MM.1S (cell line): ENCODE measurements around the gene CRYBA4.

Source experiments
- DNase-seq: peaks from one replicate; pipeline ENCODE4 v3.0.0-alpha.2; 2015
- H2AFZ ChIP-seq: fragments of 300-600 bp; sonication (generic); 2 replicates; pipeline ENCODE4 v1.6.0; 2016; ENCODE audit warnings: antibody characterized with exemption, low read length
- H3F3A ChIP-seq: fragments of 300-600 bp; sonication (generic); 2 replicates; pipeline ENCODE4 v1.6.1; 2016; ENCODE audit warnings: mild to moderate bottlenecking, antibody characterized with exemption, low read length, moderate library complexity, mixed read lengths; ENCODE audit not compliant: insufficient read depth
- H3K27ac ChIP-seq: fragments of 300-600 bp; sonication (generic); 2 replicates; pipeline ENCODE4 v1.5.1; 2016; ENCODE audit warnings: mild to moderate bottlenecking, low read length
- H3K27me3 ChIP-seq: fragments of 300-600 bp; sonication (generic); replicated peaks from 2 replicates; pipeline ENCODE4 v1.6.0; 2016; ENCODE audit warnings: low read length; ENCODE audit not compliant: insufficient read depth
- H3K36me3 ChIP-seq: fragments of 300-600 bp; sonication (generic); replicated peaks from 2 replicates; pipeline ENCODE4 v1.6.1; 2016; ENCODE audit warnings: mild to moderate bottlenecking, low read length, mixed read lengths; ENCODE audit not compliant: insufficient read depth
- H3K4me1 ChIP-seq: fragments of 300-600 bp; sonication (generic); 2 replicates; pipeline ENCODE4 v1.6.1; 2016; ENCODE audit warnings: low read length, mixed read lengths
- H3K4me2 ChIP-seq: fragments of 300-600 bp; sonication (generic); 2 replicates; pipeline ENCODE4 v1.6.0; 2016; ENCODE audit warnings: low read depth, low read length
- H3K4me3 ChIP-seq: fragments of 300-600 bp; sonication (generic); 2 replicates; pipeline ENCODE4 v1.5.1; 2016; ENCODE audit warnings: low read length, mixed read lengths
- H3K79me2 ChIP-seq: fragments of 300-600 bp; sonication (generic); 2 replicates; pipeline ENCODE4 v1.6.1; 2016; ENCODE audit warnings: mixed run types, low read length, mixed read lengths
- H3K9ac ChIP-seq: fragments of 300-600 bp; sonication (generic); 2 replicates; pipeline ENCODE4 v1.6.1; 2016; ENCODE audit warnings: low read length, mixed read lengths
- H3K9me2 ChIP-seq: fragments of 300-600 bp; sonication (generic); replicated peaks from 2 replicates; pipeline ENCODE4 v1.6.1; 2016; ENCODE audit warnings: mild to moderate bottlenecking, low read length, mixed read lengths; ENCODE audit not compliant: insufficient read depth
- H3K9me3 ChIP-seq: fragments of 300-600 bp; sonication (generic); replicated peaks from 2 replicates; pipeline ENCODE4 v1.6.1; 2016; ENCODE audit warnings: mild to moderate bottlenecking, low read length, mixed read lengths; ENCODE audit not compliant: insufficient read depth
- H4K20me1 ChIP-seq: fragments of 300-600 bp; sonication (generic); 2 replicates; pipeline ENCODE4 v1.6.1; 2016; ENCODE audit warnings: mild to moderate bottlenecking, low read length, moderate library complexity, mixed read lengths; ENCODE audit not compliant: insufficient read depth
- EZH2 ChIP-seq: fragments of 300-600 bp; sonication (generic); optimal IDR thresholded peaks from 2 replicates; pipeline ENCODE3; 2017; ENCODE audit warnings: low read depth, mild to moderate bottlenecking, antibody characterized with exemption, low read length, mixed read lengths
- EZH2phosphoT487 ChIP-seq: fragments of 300-600 bp; sonication (generic); IDR thresholded peaks from 2 replicates; pipeline ENCODE4 v1.6.1; 2018; ENCODE audit warnings: antibody characterized with exemption, low read length
- TF ChIP-seq, protein P1 (sequence below): fragments of 300-600 bp; sonication (generic); IDR thresholded peaks from 2 replicates; pipeline ENCODE4 v1.5.1; 2016; ENCODE audit warnings: antibody characterized with exemption, low read length, mixed read lengths

Gene CRYBA4

DNA sequence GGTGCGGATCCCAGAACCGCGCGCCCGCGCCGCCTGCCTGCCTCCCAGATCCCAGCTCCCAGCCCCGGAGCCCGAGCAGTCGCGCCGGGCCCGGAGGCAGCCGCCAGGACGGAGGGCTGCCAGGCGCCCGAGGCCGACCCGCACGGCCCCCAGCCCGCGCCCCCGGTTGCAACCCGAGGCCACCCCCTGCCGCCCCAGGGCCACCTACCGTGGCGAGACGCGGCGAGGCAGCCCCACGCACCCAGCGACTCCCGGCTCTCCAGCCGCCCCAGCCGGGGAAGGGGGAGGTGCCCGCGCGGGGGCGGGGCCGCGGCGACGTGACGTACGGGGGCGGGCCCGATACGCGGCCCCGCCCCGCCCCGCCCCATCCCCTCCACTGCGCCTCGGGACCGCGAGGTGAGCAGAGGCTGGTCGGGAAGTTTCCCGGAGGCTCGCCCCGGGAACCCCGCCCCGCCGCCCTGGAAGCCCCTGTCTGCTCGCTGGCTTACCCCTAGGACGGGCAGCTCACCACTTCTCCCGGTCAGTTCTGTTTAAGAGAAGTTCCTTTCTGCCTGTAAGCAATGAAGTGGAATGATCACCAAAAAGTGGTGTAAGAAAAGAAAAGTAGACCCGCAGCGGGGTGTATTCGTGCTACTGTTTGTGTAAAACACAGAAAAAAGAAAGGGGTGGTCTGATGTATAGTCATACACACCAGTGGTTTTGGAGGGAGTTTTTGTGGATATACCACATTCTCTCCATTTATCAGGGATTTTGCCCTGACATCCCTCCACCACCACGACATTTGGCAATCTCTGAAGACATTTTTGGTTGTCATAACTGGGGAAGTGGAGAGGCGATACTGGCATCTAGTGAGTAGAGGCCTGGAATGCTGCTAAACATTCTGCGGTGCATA lies 31.7 kb upstream of the CRYBA4 start, which contains the start of gene TPST2:
TPST2 (minus strand) TSS at position 288 of the 892 bp plus-strand sequence. CDS start 48,502 bp downstream, outside the sequence.
- H3K79me2 ChIP-seq = peaks cover 47% of the 10 kb centered on the region
- peak within 1 kb of the TSS; percentile 94 for H3K4me2 ChIP-seq
- H3K4me1 ChIP-seq = peaks cover 60% of the 10 kb centered on the region
- H3K4me3 ChIP-seq = peak within 1 kb of the TSS; percentile 76
- no peak within 1 kb of the TSS for H2AFZ ChIP-seq
- peak within 1 kb of the TSS; percentile 93 for H3K27ac ChIP-seq
- no peaks in the 10 kb centered on the region for H3K36me3 ChIP-seq
- H3K9me2 ChIP-seq = no peaks in the 10 kb centered on the region
- peak; percentile 82 for DNase-seq
- no peak for TF ChIP-seq EZH2
- TF ChIP-seq, protein P1, sequence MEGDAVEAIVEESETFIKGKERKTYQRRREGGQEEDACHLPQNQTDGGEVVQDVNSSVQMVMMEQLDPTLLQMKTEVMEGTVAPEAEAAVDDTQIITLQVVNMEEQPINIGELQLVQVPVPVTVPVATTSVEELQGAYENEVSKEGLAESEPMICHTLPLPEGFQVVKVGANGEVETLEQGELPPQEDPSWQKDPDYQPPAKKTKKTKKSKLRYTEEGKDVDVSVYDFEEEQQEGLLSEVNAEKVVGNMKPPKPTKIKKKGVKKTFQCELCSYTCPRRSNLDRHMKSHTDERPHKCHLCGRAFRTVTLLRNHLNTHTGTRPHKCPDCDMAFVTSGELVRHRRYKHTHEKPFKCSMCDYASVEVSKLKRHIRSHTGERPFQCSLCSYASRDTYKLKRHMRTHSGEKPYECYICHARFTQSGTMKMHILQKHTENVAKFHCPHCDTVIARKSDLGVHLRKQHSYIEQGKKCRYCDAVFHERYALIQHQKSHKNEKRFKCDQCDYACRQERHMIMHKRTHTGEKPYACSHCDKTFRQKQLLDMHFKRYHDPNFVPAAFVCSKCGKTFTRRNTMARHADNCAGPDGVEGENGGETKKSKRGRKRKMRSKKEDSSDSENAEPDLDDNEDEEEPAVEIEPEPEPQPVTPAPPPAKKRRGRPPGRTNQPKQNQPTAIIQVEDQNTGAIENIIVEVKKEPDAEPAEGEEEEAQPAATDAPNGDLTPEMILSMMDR = no peak
- TF ChIP-seq EZH2phosphoT487 = no peak
- peaks cover 67% of the 10 kb centered on the region for H3F3A ChIP-seq
- peaks cover 3% of the 10 kb centered on the region; the same call in 1 of the 2 replicates for H4K20me1 ChIP-seq
- no peaks in the 10 kb centered on the region for H3K27me3 ChIP-seq
- no peaks in the 10 kb centered on the region for H3K9me3 ChIP-seq
- peak within 1 kb of the TSS; percentile 98 for H3K9ac ChIP-seq

DNA sequence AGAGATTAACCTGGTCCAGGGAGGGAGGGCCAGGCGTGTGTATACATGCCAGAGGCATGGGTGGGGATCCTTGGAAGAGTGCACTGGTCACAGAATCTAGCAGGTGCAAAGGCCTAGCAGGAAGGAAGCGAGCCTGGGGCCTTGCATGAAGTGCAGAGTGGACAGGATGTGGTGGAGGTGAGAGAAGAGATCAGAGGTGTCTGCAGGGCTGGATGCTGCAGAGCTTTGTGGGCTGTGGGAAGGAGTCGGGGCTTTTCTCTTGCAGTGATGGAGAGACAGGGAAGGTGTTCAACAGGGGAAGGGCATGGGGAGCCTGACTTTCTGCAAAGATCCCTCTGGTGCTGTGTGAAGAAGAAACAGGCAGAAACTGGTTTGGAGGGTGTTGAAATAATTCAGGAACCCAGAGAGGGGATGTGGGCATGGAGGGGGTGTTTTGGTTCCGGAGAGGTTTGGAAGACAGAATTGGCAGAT lies 29.3 kb upstream of the CRYBA4 start:
- no peaks in the 10 kb centered on the region for H4K20me1 ChIP-seq
- DNase-seq = peak; percentile 96
- peaks cover 59% of the 10 kb centered on the region for H3K4me1 ChIP-seq
- peaks cover 23% of the 10 kb centered on the region for H3K79me2 ChIP-seq
- peak overlapping the region; percentile 71 for H3K4me2 ChIP-seq
- H3K9me3 ChIP-seq = no peaks in the 10 kb centered on the region
- H3K4me3 ChIP-seq = peak overlapping the region; percentile 52
- H3K27me3 ChIP-seq = no peaks in the 10 kb centered on the region
- no peaks in the 10 kb centered on the region for H3K36me3 ChIP-seq
- H3K9me2 ChIP-seq = no peaks in the 10 kb centered on the region
- peak overlapping the region; percentile 93 for H3K27ac ChIP-seq
- peak overlapping the region; percentile 72 for H3K9ac ChIP-seq
- no peak for TF ChIP-seq EZH2
- TF ChIP-seq, protein P1 = no peak
- TF ChIP-seq EZH2phosphoT487 = no peak
- no peak overlapping the region for H2AFZ ChIP-seq
- peaks cover 64% of the 10 kb centered on the region for H3F3A ChIP-seq

DNA sequence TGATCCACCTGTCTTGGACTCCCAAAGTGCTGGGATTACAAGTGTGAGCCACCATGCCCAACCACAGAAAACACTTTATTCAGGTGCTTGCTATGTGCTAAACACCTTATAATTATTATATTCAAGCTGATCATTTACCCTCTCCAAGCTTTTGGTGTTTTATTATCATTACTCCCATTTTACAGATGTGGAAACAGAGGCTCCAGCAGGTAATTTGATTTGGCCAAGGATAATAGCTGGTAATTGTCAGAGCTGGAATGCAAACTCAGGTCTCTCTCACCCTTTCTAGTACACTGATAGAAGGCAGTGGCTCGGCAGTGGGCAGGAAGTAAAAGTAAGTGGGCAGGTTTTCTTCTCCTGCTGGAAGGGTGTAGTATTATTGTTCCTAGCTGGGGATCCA lies 28.0 kb upstream of the CRYBA4 start:
- peak overlapping the region; percentile 93 for H3K27ac ChIP-seq
- peaks cover 10% of the 10 kb centered on the region for H3K79me2 ChIP-seq
- peaks cover 53% of the 10 kb centered on the region for H3F3A ChIP-seq
- H3K27me3 ChIP-seq = no peaks in the 10 kb centered on the region
- H3K9ac ChIP-seq = peak overlapping the region; percentile 40
- H3K4me1 ChIP-seq = peaks cover 58% of the 10 kb centered on the region
- no peaks in the 10 kb centered on the region for H4K20me1 ChIP-seq
- H3K36me3 ChIP-seq = no peaks in the 10 kb centered on the region; the same call in 1 of the 2 replicates
- H3K9me3 ChIP-seq = no peaks in the 10 kb centered on the region
- no peak overlapping the region for H2AFZ ChIP-seq
- peak overlapping the region; percentile 57 for H3K4me2 ChIP-seq
- TF ChIP-seq, protein P1 = no peak
- TF ChIP-seq EZH2phosphoT487 (no peak), EZH2 (no peak)
- H3K9me2 ChIP-seq = no peaks in the 10 kb centered on the region
- peak; percentile 29 for DNase-seq
- H3K4me3 ChIP-seq = no peak overlapping the region
